Bronchial epithelial cell (primary cell): ENCODE data around the gene SLC11A1. TPM values are rescaled to one million over a fixed set of nuclear protein-coding genes. Genes with fewer than 3 reads are reported as not detected.

Experiments
- DNase-seq: peaks from one replicate; pipeline ENCODE4 v3.0.0-alpha.2; 2010; ENCODE audit warnings: low read depth
- FAIRE-seq: peaks from 2 replicates; lab custom pipeline; 2011; peaks lifted over from hg19 to GRCh38; lab: Jason Lieb, UNC
- H3K27me3 ChIP-seq: 2 replicates; pipeline ENCODE4 v1.5.1; 2011; ENCODE audit warnings: low read length; ENCODE audit not compliant: control insufficient read depth, insufficient read depth
- H3K36me3 ChIP-seq: 2 replicates; pipeline ENCODE4 v1.5.1; 2011; ENCODE audit warnings: low read length; ENCODE audit not compliant: control insufficient read depth, insufficient read depth
- H3K4me3 ChIP-seq: 2 replicates; pipeline ENCODE4 v1.5.1; 2011; ENCODE audit warnings: mild to moderate bottlenecking, low read depth, low read length, control low read depth
- total RNA-seq: library from RNA; depleted of rRNA; stranded (reverse); fragments of >200 nt; gene quantifications from 2 replicates; pipeline ENCODE4 v1.2.1, GENCODE V29; 2014
- TF ChIP-seq, protein P1 (sequence below): IDR thresholded peaks from 2 replicates; pipeline ENCODE4 v1.5.1; 2011; ENCODE audit warnings: mild to moderate bottlenecking, moderate library complexity, low read length, control low read depth, inconsistent platforms; ENCODE audit not compliant: insufficient read depth, severe bottlenecking

Gene SLC11A1
- total RNA-seq, 1 donor from 2014 or later: 0.26 TPM

DNA sequence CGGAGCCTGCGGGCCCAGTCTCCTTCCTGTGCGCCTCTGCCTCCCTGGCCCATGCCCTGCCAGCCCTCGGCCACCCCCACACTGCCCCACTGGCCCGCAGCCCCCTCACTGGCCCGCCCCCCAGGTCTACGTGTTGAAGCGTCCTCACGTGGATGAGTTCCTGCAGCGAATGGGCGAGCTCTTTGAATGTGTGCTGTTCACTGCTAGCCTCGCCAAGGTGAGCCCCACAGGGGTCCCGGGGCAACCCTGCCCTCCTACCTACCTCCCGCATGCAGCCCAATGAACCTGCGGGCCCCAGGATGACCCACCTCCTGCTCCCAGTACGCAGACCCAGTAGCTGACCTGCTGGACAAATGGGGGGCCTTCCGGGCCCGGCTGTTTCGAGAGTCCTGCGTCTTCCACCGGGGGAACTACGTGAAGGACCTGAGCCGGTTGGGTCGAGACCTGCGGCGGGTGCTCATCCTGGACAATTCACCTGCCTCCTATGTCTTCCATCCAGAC lies 20.9 kb downstream of the SLC11A1 start:
- Histone ChIP-seq H3K4me3 (no peak overlapping the region), H3K27me3 (no peaks in the 10 kb centered on the region), H3K36me3 (peaks cover 14% of the 10 kb centered on the region)
- FAIRE-seq: no peak
- TF ChIP-seq, protein P1, sequence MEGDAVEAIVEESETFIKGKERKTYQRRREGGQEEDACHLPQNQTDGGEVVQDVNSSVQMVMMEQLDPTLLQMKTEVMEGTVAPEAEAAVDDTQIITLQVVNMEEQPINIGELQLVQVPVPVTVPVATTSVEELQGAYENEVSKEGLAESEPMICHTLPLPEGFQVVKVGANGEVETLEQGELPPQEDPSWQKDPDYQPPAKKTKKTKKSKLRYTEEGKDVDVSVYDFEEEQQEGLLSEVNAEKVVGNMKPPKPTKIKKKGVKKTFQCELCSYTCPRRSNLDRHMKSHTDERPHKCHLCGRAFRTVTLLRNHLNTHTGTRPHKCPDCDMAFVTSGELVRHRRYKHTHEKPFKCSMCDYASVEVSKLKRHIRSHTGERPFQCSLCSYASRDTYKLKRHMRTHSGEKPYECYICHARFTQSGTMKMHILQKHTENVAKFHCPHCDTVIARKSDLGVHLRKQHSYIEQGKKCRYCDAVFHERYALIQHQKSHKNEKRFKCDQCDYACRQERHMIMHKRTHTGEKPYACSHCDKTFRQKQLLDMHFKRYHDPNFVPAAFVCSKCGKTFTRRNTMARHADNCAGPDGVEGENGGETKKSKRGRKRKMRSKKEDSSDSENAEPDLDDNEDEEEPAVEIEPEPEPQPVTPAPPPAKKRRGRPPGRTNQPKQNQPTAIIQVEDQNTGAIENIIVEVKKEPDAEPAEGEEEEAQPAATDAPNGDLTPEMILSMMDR: no peak
- no peak for DNase-seq

DNA sequence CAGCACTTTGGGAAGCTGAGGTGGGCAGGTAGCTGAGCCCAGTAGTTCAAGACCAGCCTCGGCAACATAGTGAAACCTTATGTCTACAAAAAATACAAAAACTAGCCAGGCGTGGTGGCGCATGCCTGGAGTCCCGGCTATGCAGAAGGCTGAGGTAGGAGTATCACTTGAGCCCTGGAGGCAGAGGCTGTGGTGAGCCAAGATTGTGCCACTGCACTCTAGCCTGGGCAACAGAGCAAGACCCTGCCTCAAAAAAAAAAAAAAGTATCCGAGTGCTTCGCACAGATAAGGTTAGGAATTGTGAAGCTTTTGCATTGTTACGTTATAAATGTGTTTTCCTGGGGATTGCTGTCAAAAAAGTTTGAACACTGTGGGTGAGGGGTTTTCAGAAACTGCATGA lies 21.7 kb downstream of the SLC11A1 start:
- no peak for DNase-seq
- TF ChIP-seq, protein P1: no peak
- Histone ChIP-seq H3K4me3 (no peak overlapping the region), H3K36me3 (peaks cover 14% of the 10 kb centered on the region), H3K27me3 (no peaks in the 10 kb centered on the region)
- FAIRE-seq: no peak

DNA sequence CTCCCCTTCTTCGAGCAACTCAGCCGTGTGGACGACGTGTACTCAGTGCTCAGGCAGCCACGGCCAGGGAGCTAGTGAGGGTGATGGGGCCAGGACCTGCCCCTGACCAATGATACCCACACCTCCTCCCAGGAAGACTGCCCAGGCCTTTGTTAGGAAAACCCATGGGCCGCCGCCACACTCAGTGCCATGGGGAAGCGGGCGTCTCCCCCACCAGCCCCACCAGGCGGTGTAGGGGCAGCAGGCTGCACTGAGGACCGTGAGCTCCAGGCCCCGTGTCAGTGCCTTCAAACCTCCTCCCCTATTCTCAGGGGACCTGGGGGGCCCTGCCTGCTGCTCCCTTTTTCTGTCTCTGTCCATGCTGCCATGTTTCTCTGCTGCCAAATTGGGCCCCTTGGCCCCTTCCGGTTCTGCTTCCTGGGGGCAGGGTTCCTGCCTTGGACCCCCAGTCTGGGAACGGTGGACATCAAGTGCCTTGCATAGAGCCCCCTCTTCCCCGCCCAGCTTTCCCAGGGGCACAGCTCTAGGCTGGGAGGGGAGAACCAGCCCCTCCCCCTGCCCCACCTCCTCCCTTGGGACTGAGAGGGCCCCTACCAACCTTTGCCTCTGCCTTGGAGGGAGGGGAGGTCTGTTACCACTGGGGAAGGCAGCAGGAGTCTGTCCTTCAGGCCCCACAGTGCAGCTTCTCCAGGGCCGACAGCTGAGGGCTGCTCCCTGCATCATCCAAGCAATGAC lies 22.4 kb downstream of the SLC11A1 start:
- H3K27me3 ChIP-seq: no peaks in the 10 kb centered on the region
- TF ChIP-seq, protein P1: no peak
- H3K36me3 ChIP-seq: peaks cover 14% of the 10 kb centered on the region
- DNase-seq: no peak
- FAIRE-seq: no peak
- H3K4me3 ChIP-seq: no peak overlapping the region

DNA sequence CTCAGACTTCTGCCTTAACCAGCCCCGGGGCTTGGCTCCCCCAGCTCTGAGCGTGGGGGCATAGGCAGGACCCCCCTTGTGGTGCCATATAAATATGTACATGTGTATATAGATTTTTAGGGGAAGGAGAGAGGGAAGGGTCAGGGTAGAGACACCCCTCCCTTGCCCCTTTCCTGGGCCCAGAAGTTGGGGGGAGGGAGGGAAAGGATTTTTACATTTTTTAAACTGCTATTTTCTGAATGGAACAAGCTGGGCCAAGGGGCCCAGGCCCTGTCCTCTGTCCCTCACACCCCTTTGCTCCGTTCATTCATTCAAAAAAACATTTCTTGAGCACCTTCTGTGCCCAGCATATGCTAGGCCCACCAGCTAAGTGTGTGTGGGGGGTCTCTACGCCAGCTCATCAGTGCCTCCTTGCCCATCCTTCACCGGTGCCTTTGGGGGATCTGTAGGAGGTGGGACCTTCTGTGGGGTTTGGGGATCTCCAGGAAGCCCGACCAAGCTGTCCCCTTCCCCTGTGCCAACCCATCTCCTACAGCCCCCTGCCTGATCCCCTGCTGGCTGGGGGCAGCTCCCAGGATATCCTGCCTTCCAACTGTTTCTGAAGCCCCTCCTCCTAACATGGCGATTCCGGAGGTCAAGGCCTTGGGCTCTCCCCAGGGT lies 23.1 kb downstream of the SLC11A1 start:
- peaks cover 14% of the 10 kb centered on the region for H3K36me3 ChIP-seq
- no peaks in the 10 kb centered on the region for H3K27me3 ChIP-seq
- no peak overlapping the region for H3K4me3 ChIP-seq
- DNase-seq (no peak), FAIRE-seq (no peak)
- TF ChIP-seq, protein P1: no peak

DNA sequence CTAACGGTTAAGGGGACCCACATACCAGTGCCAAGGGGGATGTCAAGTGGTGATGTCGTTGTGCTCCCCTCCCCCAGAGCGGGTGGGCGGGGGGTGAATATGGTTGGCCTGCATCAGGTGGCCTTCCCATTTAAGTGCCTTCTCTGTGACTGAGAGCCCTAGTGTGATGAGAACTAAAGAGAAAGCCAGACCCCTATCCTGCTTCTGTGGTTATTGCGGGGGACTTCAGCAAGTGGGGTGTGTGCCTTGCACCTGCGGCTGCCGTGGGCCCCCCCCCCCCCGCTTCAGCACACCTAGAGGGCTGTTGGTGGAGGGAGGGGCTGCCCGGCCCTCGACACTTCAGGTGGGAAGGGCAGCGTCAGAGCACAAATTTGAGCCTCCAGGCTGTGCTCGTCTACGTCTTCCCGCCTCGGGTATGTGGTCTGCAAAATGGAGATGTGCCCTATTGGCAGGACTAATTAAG lies 23.7 kb downstream of the SLC11A1 start:
- DNase-seq (no peak), FAIRE-seq (no peak)
- Histone ChIP-seq H3K27me3 (no peaks in the 10 kb centered on the region), H3K36me3 (peaks cover 14% of the 10 kb centered on the region), H3K4me3 (peak overlapping the region; percentile 1)
- TF ChIP-seq, protein P1: no peak
